ENCODE data around the gene STUB1.

DNA sequence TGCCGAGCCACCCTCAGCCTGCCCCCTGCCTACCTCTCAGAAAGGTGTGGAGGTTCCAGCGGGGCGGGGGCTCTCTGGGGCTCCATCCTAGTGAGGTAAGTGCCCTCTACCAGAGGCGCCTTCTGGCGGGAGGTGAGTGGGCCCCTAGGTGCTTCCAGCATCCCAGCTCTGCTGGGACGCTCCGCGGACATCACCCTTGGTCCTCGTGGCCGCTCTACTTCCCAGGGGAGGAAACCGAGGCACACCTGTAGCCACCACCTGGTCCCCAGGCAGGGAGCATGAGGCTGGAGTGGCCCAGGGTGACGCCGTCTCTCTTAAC is 37.2 kb upstream of the STUB1 start:
- TF ChIP-seq, protein P1, sequence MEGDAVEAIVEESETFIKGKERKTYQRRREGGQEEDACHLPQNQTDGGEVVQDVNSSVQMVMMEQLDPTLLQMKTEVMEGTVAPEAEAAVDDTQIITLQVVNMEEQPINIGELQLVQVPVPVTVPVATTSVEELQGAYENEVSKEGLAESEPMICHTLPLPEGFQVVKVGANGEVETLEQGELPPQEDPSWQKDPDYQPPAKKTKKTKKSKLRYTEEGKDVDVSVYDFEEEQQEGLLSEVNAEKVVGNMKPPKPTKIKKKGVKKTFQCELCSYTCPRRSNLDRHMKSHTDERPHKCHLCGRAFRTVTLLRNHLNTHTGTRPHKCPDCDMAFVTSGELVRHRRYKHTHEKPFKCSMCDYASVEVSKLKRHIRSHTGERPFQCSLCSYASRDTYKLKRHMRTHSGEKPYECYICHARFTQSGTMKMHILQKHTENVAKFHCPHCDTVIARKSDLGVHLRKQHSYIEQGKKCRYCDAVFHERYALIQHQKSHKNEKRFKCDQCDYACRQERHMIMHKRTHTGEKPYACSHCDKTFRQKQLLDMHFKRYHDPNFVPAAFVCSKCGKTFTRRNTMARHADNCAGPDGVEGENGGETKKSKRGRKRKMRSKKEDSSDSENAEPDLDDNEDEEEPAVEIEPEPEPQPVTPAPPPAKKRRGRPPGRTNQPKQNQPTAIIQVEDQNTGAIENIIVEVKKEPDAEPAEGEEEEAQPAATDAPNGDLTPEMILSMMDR (IDR thresholded peaks at IDR 0.05): no peak
- no peak for TF ChIP-seq EZH2 (IDR thresholded peaks at IDR 0.05; ENCODE audit: borderline replicate concordance, insufficient read depth, low read depth, low read length, poor library complexity, severe bottlenecking)

Data from B cell (primary cell).